ENCODE data around the gene TMEM8B. TPM values are rescaled to one million over a fixed set of nuclear protein-coding genes. Genes with fewer than 3 reads are reported as not detected.

Gene TMEM8B
- total and polyA plus RNA-seq, 2 donors (not counting 1 experiment from before 2014, with no cell fraction given), result 12.2 to 14.5 TPM

- CTCF ChIA-PET, result interaction anchor here (0.8 to 1.9 kb wide), 4 partner anchors 10 to 82 kb away, joined by 3 to 8 read pairs (median 6); no protein-coding TSS in a partner anchor
- Histone ChIP-seq H2AFZ (ENCODE audit: insufficient read depth, low read depth, low read length, poor library complexity, severe bottlenecking) (no peak overlapping the region), H3K36me3 (replicated peaks in 1 of 2; ENCODE audit: control extremely low read depth in 1 of 2, control insufficient read depth in 1 of 2, extremely low read depth in 1 of 2, insufficient read depth in 2 of 2, low read length in 1 of 2) (peaks cover 0 to 6% of the 10 kb centered on the region in 2 experiments), H3K27ac (ENCODE audit: low read length in 2 of 2) (no peak overlapping the region), H3K4me1 (ENCODE audit: control insufficient read depth in 2 of 2, insufficient read depth in 2 of 2, low read length in 2 of 2) (no peaks in the 10 kb centered on the region), H3K4me2 (replicated peaks; ENCODE audit: low read depth, low read length, poor library complexity, severe bottlenecking) (no peak overlapping the region), H3K4me3 (ENCODE audit: control extremely low read depth in 1 of 5, extremely low read depth in 1 of 5, insufficient read depth in 1 of 5, low read depth in 2 of 5, low read length in 4 of 5) (no peak overlapping the region), H3K79me2 (ENCODE audit: control insufficient read depth, insufficient read depth, low read length) (no peaks in the 10 kb centered on the region), H3K9me3 (ENCODE audit: control extremely low read depth in 1 of 3, control insufficient read depth in 2 of 3, insufficient read depth in 1 of 3, low read length in 2 of 3) (no peaks in the 10 kb centered on the region), H4K20me1 (ENCODE audit: control insufficient read depth, insufficient read depth, low read length, poor library complexity, severe bottlenecking) (no peaks in the 10 kb centered on the region), H3K27me3 (replicated peaks in 1 of 4; ENCODE audit: control extremely low read depth in 1 of 4, control insufficient read depth in 3 of 4, insufficient read depth in 4 of 4, low read length in 3 of 4) (no peaks in the 10 kb centered on the region), H3K9ac (ENCODE audit: low read length) (no peak overlapping the region)
- POLR2A ChIA-PET, result no interaction called here
- Mint-ChIP-seq H3K9me3 (ENCODE audit: insufficient read depth) (no peaks in the 10 kb centered on the region), H3K4me1 (no peaks in the 10 kb centered on the region), H3K27me3 (no peaks in the 10 kb centered on the region), H3K4me3 (no peak overlapping the region), H3K27ac (no peak overlapping the region)
- intact Hi-C loops (cut with micrococcal nuclease), result no loop called here
- ATAC-seq (ENCODE audit: low read depth), result no peak
- no peak for DNase-seq
- 95% methylated on average over 6 of the region's 7 CpGs for WGBS (ENCODE audit: insufficient coverage)
- TF ChIP-seq CTCF (IDR thresholded peaks at IDR 0.05), result no peak
- no peak for TF ChIP-seq EZH2 (IDR thresholded peaks at IDR 0.05; ENCODE audit: borderline replicate concordance, insufficient read depth, low read depth, low read length, poor library complexity, severe bottlenecking)
These were observed 28.5 kb upstream of the TMEM8B start for GRCh38 chr9:35800530-35800929.

- Histone ChIP-seq H3K27ac (ENCODE audit: low read length in 2 of 2) (no peak overlapping the region), H3K9ac (ENCODE audit: low read length) (no peak overlapping the region), H2AFZ (ENCODE audit: insufficient read depth, low read depth, low read length, poor library complexity, severe bottlenecking) (no peak overlapping the region), H3K4me2 (replicated peaks; ENCODE audit: low read depth, low read length, poor library complexity, severe bottlenecking) (no peak overlapping the region), H3K36me3 (replicated peaks in 1 of 2; ENCODE audit: control extremely low read depth in 1 of 2, control insufficient read depth in 1 of 2, extremely low read depth in 1 of 2, insufficient read depth in 2 of 2, low read length in 1 of 2) (peaks cover 0 to 16% of the 10 kb centered on the region in 2 experiments), H4K20me1 (ENCODE audit: control insufficient read depth, insufficient read depth, low read length, poor library complexity, severe bottlenecking) (no peaks in the 10 kb centered on the region), H3K79me2 (ENCODE audit: control insufficient read depth, insufficient read depth, low read length) (no peaks in the 10 kb centered on the region), H3K27me3 (replicated peaks in 1 of 4; ENCODE audit: control extremely low read depth in 1 of 4, control insufficient read depth in 3 of 4, insufficient read depth in 4 of 4, low read length in 3 of 4) (no peaks in the 10 kb centered on the region), H3K4me3 (ENCODE audit: control extremely low read depth in 1 of 5, extremely low read depth in 1 of 5, insufficient read depth in 1 of 5, low read depth in 2 of 5, low read length in 4 of 5) (no peak overlapping the region), H3K9me3 (ENCODE audit: control extremely low read depth in 1 of 3, control insufficient read depth in 2 of 3, insufficient read depth in 1 of 3, low read length in 2 of 3) (no peaks in the 10 kb centered on the region), H3K4me1 (ENCODE audit: control insufficient read depth in 2 of 2, insufficient read depth in 2 of 2, low read length in 2 of 2) (no peaks in the 10 kb centered on the region)
- Mint-ChIP-seq H3K27me3 (no peaks in the 10 kb centered on the region), H3K4me3 (no peak overlapping the region), H3K4me1 (no peaks in the 10 kb centered on the region), H3K27ac (no peak overlapping the region), H3K9me3 (ENCODE audit: insufficient read depth) (no peaks in the 10 kb centered on the region)
- ChIA-PET CTCF (interaction anchor here (1.2 to 1.7 kb wide), 4 partner anchors 11 to 81 kb away, joined by 4 to 7 read pairs (median 5); no protein-coding TSS in a partner anchor), POLR2A (no interaction called here)
- DNase-seq (no peak), ATAC-seq (ENCODE audit: low read depth) (no peak)
- intact Hi-C loops (cut with micrococcal nuclease), result no loop called here
- 97% methylated on average over 13 of the region's 13 CpGs for WGBS (ENCODE audit: insufficient coverage)
- TF ChIP-seq EZH2 (IDR thresholded peaks at IDR 0.05; ENCODE audit: borderline replicate concordance, insufficient read depth, low read depth, low read length, poor library complexity, severe bottlenecking) (no peak), CTCF (IDR thresholded peaks at IDR 0.05) (no peak)
These were observed 27.5 kb upstream of the TMEM8B start for GRCh38 chr9:35801328-35802128.
